NCI-H146 treated with DMSO at 0.1 percent for 48 hours (cell line): Measurements from ENCODE around the gene TPX2.

Experiments used
- DNase-seq: peaks from one replicate; lab custom pipeline; 2025; ENCODE audit not compliant: unreplicated experiment; lab: John Stamatoyannopoulos, UW

The TPX2 gene

GRCh38 chr20:31845300-31845863 is 106.3 kb downstream of the TPX2 start, which contains the start of gene FOXS1:
TSS of gene FOXS1 (minus strand) at chr20:31845604. CDS start at chr20:31845542, 62 bp downstream.
- DNase-seq: no peak

- DNase-seq: no peak
These were observed 107.7 kb downstream of the TPX2 start for GRCh38 chr20:31846793-31847138.

- DNase-seq: no peak
These were observed 109.3 kb downstream of the TPX2 start for GRCh38 chr20:31848088-31848999.

- DNase-seq: peak; percentile 84
These were observed 110.3 kb downstream of the TPX2 start for GRCh38 chr20:31849306-31849930.
